NT2/D1 (cell line): ENCODE measurements around the gene MRPL4.

Experiments used
- YY1 ChIP-seq: IDR thresholded peaks from 2 replicates; pipeline ENCODE4 v1.6.1; 2011; ENCODE audit not compliant: insufficient read length, insufficient read depth
- ZNF274 ChIP-seq: IDR thresholded peaks from 2 replicates; pipeline ENCODE4 v1.6.1; 2011; ENCODE audit warnings: mild to moderate bottlenecking, low read depth, low read length

DNA sequence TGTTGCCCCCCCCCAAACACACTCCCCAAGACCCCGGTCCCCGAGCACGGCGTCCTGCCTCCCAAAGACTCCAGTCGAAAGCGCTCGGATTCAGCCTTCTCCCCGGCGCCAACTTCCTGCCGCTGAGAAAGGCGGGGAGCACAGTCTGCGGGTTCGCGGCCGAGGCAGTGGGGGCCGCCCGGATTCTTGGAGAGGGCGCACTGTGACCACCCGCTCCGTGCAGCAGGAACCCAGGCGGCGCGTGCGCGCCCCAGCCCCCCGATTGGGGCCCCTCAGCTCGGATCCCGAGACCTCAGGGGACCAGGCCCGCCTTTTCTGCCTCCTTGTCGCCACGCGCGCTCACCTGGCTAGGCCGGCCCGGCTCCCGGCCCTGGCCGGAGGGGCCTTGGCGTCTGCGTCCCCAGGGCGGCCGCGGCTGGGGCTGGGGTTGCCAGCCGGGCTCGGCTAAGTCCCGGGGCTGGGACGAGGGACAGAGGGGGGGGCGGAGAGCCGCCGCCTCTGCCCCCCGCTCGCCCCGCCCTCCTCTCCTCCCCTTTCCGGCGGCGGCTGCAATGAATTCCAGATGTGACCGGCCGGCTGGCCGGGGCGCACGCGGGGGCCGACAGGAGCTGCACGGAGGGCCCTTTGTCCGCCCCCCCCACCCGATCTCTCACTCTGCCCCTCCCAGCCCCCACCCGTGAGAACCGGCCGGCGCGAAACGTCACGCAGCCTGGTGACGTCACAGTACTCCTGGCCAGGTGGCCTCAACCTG is 21.0 kb upstream of the MRPL4 start, which contains the start of gene S1PR2:
- no peak for TF ChIP-seq YY1
- TF ChIP-seq ZNF274, result no peak
